ENCODE data around the gene IPO4.

The IPO4 gene

DNA sequence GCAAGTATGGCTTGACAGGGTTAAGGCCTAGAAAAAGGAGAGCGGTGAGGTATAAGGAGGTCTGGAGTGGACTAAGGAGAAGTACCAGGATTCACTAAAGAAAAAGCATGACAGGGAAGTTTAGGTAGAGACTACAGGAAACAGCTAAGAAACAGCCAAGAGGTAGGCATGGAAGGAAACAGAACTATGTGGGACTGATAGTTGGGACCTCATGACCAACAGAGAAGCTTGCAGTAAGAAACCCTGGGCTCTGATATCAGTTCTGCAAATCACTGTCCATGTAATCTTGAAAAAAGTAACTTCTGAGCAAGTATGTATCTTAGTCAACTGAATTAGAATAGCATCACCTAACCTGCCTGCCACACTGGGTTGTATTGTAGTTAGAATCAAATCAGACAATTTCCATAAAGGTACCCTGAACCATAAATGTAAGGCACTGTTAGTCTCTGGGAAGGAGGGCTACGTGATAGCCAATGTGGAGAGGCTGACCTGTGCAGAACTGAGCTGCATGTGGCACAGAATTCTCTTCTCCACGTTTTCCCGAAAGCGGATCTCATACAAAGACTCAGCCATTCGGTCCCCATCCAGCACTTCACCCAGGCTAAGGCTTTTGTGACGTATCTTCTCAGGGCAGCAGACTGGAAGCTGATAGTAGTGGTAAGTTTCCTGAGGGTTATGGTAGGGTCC is 5.7 kb upstream of the IPO4 start:
- DNase-seq, result no peak

DNA sequence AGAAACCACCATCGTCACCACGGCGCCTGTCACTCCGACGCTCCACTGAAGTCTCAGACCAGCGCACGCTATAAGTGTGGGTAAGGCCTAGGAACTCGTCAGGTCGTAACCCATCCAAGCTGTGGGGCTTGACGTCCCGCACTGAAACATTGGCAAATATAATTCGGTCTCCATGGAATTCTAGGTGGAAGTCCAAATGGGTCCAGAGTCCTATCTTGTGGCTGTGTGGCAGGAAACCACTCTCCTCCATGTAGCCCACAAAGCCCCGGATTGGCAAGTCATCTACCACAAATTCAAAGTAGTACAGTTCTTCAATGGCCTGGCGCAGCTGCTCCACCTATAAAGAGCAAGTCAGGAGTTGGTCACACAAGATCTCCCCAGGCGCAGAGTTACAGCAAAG is 4.3 kb upstream of the IPO4 start:
- no peak for DNase-seq

DNA sequence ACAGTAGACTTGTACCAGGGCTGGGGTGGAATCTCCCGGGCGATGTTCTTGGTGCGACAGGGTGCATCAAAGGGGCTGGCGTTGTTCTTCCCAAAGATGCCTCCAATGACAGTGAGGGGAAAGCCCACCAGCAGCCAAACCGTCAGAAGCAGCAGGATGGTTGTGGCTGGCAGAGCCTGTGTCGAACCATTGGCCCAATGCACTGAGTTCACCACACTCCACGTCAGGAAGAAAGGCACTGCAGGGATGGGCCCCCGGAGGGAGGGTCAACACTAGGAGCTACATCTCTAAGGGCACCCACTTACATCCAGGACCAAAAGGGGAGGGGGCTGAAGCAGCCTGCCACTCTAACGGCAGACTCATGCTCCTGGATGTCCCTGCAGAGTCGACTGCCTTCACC is 1.8 kb upstream of the IPO4 start:
- no peak for DNase-seq

DNA sequence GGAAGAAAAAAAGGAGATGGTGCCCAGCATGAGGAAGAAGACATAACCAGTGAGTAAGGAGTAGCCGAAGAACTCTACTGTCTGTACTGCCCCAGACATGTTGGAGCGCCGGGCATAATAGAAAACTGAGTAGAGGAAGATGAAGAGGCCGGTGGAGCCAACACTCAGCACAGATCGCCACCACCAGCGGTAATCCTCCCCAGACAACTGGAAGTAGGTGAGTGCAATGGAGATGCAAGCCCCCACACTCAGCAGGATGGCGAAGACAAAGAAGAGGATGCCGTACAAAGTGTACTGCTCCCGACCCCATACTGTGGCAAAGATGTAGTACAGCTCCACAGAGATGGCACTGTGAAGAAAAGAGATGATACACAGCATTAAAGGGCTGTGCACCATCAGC is 844 bp upstream of the IPO4 start:
- DNase-seq, result no peak

DNA sequence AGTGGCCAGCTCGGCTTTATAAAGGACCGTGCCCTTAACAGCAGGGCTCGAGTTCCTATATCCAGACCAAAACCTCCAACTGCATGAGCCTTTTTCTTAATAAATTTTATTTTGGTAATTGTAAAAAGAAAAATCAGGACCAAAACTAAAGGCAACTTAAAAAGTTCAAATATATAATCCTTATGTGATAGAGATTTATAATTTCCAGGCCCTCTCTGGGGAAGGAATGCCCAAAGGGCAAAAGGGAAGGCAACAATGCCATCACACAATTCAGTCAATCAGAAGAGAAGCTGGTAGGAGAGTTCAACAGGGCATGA is 401 bp upstream of the IPO4 start:
- no peak for DNase-seq

DNA sequence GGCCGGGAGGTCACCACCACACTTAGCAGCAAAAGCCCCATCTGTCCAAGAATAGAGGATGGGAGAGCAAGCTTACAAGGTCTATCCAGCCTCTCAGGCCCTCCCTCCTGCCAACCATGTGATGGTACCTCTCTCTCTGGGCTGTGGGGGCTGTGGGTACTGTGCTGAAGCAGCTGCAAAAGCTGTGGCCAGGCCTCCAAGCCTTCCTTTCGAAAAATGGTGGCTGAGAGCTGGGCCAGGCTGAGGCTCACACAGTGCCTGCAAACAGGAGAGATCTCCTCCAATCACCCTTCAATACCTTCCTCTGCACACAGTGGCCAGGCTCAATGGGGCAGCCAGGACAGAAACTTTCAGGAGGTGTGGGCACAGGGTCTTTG is 1.1 kb downstream of the IPO4 start:
- DNase-seq, result no peak

DNA sequence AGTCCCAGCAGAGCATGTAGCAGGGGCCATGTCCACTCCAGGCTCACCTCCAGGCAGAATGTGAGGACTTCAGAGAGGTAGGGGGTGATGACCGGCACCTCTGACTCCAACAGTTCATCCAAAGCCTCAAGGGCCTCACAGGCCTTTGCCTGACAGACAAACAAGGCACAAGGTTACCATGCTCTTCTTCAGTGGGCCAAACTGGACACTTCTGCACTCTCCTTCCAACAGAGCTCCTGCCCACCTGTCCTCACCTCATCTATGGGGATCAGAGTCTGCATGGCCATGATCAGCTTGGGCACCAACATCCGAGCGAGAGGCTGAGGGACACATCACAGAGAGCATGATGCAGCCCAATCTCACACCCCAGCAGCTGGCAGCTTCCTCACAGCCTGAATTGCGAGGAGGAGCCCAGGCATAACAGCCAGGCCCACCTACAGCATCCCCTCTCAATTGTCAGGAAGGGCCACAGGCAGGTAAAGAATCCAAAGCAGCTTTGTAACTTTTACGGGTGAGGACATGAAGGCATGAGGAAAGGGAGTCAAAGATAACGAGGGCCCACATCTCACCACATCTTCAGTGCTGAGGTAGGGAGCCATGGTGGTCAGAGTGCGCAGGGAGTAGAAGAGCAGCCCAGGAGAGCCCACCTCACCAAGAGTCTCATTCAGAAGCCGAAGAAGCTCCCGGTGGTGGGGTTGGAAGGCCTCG is 1.6 kb downstream of the IPO4 start:
- no peak for DNase-seq

DNA sequence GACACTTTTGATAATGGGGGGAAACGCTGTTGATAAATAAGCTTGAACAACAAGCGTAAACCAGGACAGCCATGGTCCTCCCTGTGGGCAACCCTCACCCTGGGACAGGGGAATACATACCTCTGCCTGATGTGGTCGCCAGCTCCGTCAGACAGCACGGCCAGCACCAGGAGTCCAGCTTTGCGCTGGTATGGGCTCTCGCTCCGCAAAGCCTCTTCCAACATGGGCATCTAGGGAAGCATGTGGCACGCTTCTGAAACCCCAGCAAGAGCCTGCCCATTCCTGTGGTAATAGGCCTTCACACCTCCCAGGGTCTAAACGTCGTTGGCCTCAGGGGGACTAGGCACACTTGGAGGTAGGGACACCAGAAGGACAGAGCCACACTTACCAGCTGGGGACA is 2.9 kb downstream of the IPO4 start:
- no peak for DNase-seq

DNA sequence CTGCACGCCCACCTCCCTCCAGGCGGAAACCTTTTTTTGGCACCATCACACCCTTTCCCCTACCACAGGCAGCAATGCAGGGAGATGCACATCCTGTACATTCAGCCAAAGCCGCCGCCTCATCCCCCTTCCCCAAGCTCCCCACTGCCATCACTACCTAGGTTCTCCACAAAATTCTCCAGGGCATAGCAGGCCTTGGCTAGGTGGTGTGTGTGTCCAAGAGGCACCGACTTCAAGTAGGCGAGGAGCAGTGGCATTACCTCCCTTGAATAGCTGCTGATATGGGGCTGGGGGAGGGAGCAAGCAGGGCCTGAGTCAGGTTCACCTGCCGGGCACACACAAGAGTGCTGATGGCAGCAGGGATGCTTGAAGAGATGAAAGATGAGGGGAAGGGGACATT is 3.6 kb downstream of the IPO4 start:
- DNase-seq, result no peak

DNA sequence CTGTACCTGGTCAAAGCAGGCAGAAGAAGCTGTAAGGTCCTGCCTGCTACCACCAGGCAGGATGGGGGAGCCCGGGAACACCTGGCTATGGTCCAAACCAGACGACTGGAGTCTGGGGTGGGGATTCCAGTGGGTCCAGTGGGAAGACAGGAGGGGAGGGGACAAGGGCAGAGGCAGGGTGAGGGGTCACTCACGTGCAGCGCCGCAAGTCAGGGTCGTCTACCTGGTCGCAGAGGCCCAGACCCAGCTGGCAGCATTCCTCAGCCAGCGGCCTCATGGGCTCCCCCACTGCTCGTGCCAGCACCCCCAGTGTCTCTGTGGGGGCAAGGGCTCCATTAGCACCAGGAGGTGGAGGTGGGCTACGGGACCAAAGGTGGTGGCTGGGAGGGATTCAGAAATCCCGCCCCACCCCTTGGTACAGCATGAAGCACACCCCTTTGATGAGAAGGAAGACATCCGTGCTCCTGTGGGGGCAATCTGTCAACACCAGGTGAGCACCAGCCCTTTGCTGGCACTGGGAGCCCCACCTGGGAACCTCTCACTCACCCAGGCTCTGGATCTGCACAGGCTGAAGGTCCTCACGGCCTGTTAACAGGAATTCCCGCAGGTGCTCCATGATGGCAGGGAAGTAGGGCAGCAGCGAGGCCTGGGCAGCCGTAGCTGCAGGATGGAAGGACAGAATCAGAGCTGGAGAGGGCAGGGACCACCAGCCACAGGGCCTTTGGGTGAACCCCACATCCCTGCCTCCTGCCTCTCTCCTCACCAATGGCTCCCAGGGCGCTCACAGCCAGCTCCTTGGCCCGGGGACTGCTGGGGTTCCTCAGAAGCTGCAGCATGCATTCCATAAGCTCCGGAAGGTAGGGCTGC is 4.3 kb downstream of the IPO4 start:
- no peak for DNase-seq

DNA sequence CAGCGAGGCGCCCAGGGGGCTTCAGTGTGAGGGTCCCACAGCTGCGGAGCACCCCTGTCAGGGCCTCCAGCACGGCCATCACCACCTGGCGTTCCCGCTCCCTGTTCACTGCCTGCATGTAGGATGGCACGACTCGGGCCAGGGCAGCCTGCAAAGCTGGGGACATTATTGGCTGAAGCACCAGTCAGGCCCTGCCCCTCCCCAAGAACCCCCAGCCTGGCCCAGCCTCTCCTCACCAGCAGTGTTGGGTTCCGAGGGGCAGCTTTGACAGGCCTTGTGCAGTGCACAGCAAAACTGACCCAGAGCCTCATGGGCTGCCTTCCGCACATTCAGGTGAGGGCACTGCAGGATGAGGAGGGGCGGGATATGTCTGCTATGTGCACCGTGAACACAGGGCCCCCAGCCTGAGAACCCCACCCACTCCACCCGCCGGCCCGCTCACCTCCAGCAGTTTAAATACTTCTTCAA is 5.6 kb downstream of the IPO4 start:
- no peak for DNase-seq

DNA sequence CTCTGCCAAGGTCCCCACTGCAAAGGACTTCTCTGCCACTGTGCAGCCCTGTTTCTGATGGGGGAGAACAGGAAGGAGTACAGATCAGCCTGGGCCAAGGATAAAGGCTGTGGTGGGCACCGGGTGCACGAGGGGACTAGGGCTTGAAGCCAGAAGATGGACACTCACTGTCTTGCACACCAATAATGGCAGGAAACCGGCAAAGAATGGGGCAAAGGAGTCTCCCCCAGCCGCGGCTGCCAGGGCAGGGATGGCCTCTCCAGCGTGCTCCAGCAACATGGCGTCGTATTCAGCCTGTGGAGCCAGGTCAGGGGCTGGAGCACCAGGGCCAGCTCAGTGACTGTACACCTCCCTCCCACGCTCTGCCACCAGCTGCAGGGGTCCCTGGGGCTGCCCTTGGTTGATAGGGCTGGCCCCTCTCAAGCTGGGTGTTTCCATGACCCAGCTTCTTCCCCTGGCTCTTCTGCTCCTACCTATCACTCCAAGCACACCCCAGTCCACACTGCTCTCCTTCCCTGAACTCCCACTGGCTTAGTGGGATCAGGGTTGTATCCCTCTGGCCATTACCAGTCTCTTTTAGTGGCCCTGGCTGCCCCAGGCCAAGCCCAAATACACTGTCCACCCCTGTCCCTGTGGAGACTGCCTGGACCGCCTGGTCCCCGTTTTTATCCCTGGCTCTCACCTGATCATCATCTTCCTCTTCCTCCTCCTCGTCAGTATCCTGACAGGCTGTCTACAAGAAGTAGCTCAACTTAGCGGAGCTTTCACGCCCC is 6.3 kb downstream of the IPO4 start:
- no peak for DNase-seq

DNA sequence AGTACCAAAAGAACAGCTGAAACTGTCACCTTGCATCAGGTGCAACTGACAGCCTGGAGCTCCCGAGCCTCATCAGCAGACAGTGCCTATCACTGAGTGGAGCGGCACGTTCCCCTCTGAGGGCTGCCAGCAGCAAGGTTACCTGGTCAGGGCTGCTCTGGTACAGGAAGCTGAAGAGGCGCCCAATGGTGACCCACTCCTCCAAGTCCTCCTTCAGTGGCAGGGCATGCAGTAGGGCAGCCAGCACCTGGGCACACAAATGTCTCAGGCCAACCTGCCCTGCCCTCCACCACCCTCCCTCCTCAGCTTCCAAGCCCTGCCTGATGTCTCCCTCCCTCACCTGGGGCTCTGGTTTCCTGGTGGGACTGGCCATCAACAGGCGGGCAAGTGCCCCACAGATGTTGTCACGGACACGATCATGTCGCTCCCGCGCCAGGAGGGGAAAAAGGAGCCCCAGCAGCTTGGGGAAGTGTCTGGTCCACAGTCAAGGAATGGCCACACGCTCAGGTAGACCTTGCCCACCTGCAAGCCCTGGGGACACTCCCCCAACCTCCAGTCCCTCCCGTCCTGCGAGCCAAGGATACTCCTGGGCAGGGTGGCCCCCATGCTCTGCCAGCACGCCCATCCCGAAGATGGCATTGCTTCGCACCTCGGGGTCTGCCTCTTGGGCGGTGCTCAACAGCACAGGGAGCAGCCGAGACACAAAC is 7.1 kb downstream of the IPO4 start:
- no peak for DNase-seq

DNA sequence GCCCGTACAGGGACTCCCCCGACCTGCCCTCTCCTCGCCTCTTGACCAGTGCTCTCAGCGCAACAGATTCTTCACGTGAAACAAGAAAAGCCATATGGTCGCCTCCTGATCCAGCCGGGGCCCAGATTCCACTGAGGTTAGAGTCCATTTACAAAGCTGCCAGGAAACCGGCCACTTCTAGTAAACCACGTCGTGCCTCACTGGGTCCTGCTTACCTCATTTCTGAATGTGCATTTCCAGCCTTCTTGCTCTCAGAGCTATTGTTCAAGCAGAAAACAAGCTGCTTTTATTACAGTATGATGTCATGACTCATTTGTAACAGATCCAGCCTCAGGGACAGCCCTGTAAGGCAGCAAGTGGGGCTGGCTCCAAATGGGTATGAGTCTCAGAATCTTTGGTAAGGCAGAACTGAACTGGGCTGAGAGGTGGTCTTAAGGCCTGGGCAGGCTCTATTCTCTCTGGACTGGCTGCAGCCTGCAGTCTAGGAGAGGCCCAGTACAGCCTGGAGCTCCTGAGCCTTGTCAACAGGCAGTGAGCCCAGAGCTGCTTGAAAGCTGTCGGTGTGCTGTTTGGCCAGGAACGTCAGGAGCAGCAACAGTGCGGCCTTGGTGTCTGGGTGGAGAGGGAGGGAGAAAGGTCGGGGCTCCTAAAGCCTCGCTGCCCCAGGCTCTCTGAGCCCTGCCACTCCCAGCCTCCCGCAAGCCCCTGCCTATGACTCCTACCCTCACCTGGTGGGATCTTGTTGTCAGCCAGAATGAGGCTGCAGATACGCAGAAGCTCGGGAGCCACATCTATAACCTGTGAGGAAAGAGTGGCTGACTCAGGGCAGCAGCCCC is 8.4 kb downstream of the IPO4 start:
- DNase-seq, result no peak

DNA sequence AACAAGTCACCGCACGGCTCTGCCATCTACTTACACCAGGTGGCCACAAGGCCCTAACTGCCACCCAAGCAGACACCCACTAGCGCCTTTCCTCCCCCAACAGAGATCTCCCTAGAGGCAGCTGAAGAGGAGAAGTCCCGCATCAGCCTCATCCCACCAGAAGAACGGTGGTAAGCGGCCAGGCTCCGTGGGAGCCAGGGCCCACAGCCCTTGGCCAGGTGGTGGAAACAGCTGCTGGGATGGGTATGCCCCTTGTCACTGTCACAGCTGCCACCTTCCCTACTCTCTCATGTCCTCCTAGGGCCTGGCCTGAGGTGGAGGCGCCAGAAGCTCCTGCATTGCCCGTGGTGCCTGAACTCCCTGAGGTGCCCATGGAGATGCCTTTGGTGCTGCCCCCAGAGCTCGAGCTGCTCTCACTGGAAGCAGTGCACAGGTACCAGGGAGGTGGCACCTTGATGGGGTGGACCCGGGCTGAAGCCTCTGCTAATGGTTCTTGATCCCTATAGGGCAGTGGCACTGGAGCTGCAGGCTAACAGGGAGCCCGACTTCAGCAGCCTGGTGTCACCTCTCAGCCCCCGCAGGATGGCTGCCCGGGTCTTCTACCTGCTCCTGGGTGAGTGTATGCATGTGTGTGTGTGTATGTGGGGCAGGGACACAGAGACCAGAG is 9.2 kb downstream of the IPO4 start:
- DNase-seq, result no peak

DNA sequence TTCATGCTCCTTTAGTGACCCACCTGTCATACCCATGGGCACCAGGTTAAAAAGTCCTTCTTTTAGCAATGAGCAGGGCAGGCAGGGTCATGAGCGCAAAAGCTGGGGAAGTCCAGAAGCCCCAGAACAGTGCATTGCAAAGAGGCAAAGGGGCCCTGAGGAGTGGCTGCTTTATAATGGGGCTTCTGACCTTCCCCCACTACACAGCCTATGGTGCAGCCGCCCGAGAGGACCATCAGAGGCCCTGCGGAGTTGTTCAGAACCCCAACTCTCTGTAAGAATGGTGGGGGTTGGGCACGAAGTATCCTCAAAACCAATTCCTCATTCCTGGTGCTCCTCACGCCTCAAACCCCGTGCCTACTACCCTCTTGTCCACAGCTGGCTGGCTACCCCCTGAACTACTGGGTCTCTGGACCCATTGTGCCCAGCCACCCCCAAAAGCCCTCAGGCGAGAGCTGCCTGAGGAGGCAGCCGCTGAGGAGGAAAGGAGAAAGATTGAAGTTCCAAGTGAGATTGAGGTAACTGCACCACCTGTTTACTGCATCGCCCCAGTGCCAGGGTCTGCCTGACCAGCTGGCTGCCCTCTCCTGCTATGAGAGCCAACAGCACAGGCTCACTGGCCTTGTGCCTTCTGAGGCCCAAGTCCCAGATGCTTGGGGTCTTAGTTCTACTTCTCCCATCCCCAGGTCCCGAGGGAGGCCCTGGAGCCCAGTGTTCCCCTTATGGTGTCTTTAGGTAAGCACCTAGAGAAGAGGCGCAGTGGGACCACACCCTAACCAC is 10.0 kb downstream of the IPO4 start:
- DNase-seq, result no peak

DNA sequence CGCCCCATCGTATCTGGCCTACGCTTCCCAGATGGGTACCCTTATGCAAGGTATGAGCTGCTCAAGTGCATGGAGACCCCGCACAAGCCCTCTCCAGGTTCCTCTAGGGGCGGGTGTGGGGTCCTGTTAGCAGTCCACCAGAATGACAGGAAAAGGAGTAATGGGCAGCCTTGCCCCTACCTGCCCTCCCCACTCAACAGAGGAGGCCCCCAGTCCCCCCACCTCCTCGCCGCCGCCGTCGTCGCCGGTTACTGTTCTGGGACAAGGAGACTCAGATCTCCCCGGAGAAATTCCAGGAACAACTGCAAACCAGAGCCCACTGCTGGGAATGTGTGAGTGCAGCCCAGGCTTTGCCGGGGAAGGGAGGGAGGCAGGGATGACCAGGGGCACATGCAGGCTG is 10.7 kb downstream of the IPO4 start:
- no peak for DNase-seq

DNA sequence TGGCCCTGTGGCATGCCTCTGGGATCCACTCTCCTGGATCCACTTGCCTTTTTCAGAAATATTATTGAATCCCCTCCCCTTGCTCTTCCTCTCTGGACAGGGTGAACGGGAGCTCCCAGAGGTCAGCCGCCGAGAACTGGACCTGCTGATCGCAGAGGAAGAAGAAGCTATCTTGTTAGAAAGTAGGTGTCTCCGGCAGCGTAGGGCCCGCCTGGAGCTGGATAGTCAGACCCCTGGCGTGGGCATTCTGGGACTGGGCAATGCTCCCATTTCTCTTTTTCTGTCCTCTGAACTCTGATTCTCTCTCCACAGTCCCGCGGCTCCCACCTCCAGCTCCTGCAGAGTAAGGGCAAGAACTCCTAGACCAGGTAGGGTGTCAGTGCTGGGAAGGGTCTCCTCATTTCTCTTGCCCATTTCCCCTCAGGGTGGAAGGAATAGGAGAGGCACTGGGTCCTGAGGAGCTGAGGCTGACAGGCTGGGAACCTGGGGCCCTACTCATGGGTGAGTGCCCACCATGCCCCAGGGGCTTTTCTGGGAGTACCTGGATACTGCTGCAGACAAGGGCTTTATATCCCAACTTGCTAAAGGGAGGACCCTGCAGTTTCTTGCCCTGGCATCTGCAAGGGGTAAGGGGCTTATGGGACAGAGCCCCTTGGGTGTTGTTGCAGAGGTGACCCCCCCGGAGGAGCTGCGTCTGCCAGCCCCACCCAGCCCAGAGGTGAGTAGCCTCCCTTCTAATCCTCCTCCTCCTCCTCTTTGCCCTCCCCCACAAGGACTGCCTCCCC is 11.4 kb downstream of the IPO4 start:
- no peak for DNase-seq

DNA sequence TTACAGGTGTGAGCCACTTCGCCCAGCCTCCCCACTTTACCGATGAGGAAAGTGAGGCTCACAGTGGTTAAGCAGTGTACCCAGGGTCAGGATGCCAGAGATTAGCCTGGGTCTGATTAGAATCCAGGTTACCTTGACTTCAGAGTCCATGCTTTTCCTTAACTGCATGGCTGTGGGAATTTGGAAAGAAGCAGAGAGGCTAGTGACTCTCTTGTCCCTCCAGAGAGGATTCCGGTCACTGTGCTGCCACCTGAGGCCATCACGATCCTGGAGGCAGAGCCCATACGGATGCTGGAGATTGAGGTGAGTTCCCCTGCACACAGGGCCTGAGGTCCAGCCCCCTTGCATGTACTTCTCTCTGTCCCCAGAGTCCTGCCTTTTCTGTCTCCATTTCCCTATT is 12.0 kb downstream of the IPO4 start:
- DNase-seq, result no peak
